ENCODE measurements around the gene SHISAL2A. TPM values are rescaled to one million over a fixed set of nuclear protein-coding genes. Genes with fewer than 3 reads are reported as not detected.

SHISAL2A gene
- total RNA-seq, 5 donors from 2014 or later (not counting 1 experiment from before 2014, with no cell fraction given) = 38.4 to 80.7 (median 74.7) TPM

DNA sequence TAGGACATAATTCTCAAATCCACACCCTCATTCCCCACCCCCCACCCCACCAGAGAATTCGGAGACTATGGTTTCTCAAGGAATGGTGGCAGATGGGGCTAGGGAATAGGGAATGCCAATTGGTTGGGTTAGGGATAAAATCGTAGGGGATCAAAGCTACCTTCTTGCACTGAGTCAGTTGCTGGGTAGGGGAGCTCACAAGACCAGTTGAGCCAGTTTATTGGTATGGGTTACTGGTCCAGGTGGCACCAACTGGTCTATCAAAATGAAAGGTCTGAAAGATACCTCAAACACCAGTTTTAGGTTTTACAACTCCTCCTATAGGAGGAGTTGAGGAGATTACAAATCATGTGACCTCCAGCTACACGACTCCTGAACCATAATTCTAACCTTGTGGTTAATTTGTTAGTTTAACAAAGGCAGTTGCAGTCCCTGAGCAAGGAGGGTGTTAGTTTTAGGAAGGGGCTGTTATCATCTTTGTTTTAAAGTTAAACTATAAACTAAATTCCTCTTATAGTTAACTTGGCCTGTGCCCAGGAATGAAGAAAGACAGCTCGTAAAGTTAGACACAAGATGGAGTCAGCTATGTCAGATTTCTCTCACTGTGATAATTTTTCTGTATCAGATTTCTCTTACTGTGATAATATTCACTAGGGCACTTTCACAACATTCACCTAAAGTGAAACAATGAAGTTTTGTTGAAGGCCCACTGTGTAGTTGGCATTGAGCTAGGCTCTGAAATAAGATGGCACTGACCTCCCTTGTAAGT, 2.5 kb downstream of the SHISAL2A start:
- ATAC-seq (replicated peaks in 1 of 4) = no peak

DNA sequence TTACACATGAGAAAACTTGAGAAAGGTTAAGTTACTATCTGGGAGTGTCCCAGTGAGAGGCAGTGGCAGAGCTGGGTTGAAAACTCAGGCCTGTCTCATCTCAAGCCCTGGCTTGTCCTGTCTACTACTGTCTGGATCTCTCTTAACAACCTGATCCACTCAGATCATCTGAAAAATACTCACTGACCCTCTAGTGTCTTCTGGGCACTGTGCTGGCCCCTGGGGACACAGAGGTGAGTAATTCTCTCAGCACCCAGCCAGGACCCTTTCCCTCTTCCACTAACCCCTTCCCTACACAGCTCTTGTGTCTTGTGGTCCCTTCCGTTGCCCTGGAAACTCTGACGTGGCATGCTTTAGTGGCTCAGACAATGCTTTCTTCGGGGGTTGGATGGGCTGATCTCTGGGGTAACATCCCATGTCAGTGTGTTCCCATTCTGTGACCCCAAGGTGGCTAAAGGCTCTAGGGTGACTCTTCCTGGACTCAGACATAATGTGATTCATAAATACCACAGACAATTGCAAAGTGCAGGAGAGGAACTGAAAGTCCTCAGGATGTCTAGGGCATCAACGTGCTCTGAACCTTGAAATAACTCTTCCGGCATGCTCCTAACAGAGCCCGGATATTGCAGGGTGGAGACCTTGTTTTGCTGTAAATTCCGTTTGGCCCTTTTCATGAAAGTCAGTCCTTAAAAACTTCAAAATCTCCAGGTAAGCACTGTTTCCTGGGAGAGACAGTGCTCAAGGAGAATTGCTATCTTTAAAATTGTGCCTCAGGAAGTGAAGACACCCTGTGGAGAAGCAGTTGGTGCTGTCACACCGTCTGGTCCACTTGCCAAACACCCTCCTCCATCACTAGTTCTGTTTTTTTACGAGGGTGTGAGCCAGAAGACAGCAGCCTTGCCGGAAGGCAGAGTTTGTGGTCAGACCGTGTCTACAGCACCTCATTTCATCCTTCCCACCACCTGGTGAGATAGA, 4.0 kb downstream of the SHISAL2A start:
- peak overlapping the region; percentile 75 to 85 (median 83) for H3K4me3 Mint-ChIP-seq

More for the DNA sequence above, 2.5 kb downstream of the SHISAL2A start:
- Mint-ChIP-seq H3K27me3 (no peaks in the 10 kb centered on the region), H3K4me3 (peak overlapping the region; percentile 91 to 95 (median 94)), H3K36me3 (peaks cover 16% of the 10 kb centered on the region), H3K27ac (peak overlapping the region; percentile 99 to 100), H3K4me1 (peaks cover 80 to 82% (median 81%) of the 10 kb centered on the region in 3 donors), H3K9me3 (no peaks in the 10 kb centered on the region)
- Histone ChIP-seq H3K36me3 (ENCODE audit: control insufficient read depth in 2 of 2, extremely low read depth in 1 of 2, insufficient read depth in 1 of 2, low read length in 1 of 2) (no peaks in the 10 kb centered on the region), H3K27ac (ENCODE audit: low read length) (peak overlapping the region; percentile 90), H3K4me3 (ENCODE audit: control insufficient read depth in 1 of 2, extremely low read depth in 1 of 2, low read length in 1 of 2) (peak overlapping the region; percentile 2 to 5), H3K9me3 (no peaks in the 10 kb centered on the region), H3K4me1 (ENCODE audit: control insufficient read depth in 1 of 2, extremely low read depth in 1 of 2, insufficient read depth in 2 of 2, low read length in 2 of 2) (peaks cover 49 to 90% of the 10 kb centered on the region in 2 experiments), H3K27me3 (replicated peaks in 1 of 2; ENCODE audit: control insufficient read depth in 2 of 2, extremely low read depth in 1 of 2, insufficient read depth in 2 of 2, low read length in 1 of 2) (no peaks in the 10 kb centered on the region)
- no CpG with 5 or more reads among the region's 4 CpGs for WGBS (ENCODE audit: insufficient coverage)
- ChIA-PET CTCF (interaction anchor here (0.6 to 1.0 kb wide), 3 partner anchors 8 to 1667 kb away, joined by 3 to 4 read pairs (median 3); no protein-coding TSS in a partner anchor), POLR2A (interaction anchor here (0.6 to 2.1 kb wide), 9 partner anchors 10 to 1198 kb away, joined by 3 to 10 read pairs (median 4); no protein-coding TSS in a partner anchor)
- DNase-seq = peak in 2 of 35 experiments; percentile 2 to 60

DNA sequence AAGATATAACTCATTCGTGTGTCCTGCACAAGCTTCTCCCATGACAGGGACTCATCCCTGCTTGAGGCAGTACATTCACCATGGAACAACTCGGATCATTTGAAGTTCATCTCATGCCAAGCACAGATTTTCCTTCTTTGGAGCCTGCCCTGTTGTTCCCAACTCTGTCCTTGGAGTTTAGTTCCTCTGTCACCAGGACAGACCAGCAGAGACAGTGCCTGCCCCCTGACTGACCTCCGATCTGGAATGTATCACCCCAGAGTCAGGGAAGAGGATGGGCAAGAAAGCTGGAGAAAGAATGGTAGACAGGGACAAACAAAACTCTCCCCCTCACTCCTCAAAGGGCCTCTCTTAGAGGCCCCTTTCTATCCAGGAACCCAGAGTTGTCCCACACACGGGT, 5.0 kb downstream of the SHISAL2A start:
- Mint-ChIP-seq H3K4me1 (peaks cover 80 to 87% (median 82%) of the 10 kb centered on the region in 3 donors), H3K27me3 (no peaks in the 10 kb centered on the region), H3K27ac (peak overlapping the region; percentile 99 to 100), H3K9me3 (peaks cover 0 to 5% (median 0%) of the 10 kb centered on the region in 3 donors), H3K4me3 (peak overlapping the region; percentile 75 to 85 (median 83)), H3K36me3 (peaks cover 31% of the 10 kb centered on the region)
- ATAC-seq (replicated peaks in 1 of 4) (no peak), DNase-seq (no peak)
- H3K36me3 ChIP-seq (ENCODE audit: control insufficient read depth in 2 of 2, extremely low read depth in 1 of 2, insufficient read depth in 1 of 2, low read length in 1 of 2) = peaks cover 3 to 5% of the 10 kb centered on the region in 2 donors
- peak overlapping the region in 1 of 2 donors; percentile 22 for H3K4me3 ChIP-seq (ENCODE audit: control insufficient read depth in 1 of 2, extremely low read depth in 1 of 2, low read length in 1 of 2)
- no peaks in the 10 kb centered on the region for H3K27me3 ChIP-seq (replicated peaks in 1 of 2; ENCODE audit: control insufficient read depth in 2 of 2, extremely low read depth in 1 of 2, insufficient read depth in 2 of 2, low read length in 1 of 2)
- peak overlapping the region; percentile 99 for H3K27ac ChIP-seq (ENCODE audit: low read length)
- 61% methylated on average over 2 of the region's 4 CpGs for WGBS (ENCODE audit: insufficient coverage)
- H3K9me3 ChIP-seq = no peaks in the 10 kb centered on the region
- CTCF ChIA-PET = interaction anchor here in 1 of 2 donors (1.0 kb wide), 2 partner anchors 65 to 85 kb away, joined by 3 to 4 read pairs; partner anchors contain the start of gene TUT4
- POLR2A ChIA-PET = interaction anchor here in 1 of 2 donors (0.6 kb wide), 1 partner anchor 48 kb away, joined by 3 read pairs; no protein-coding TSS in a partner anchor
- peaks cover 45 to 90% of the 10 kb centered on the region in 2 experiments for H3K4me1 ChIP-seq (ENCODE audit: control insufficient read depth in 1 of 2, extremely low read depth in 1 of 2, insufficient read depth in 2 of 2, low read length in 2 of 2)

More for the DNA sequence above, 4.0 kb downstream of the SHISAL2A start:
- H3K4me1 Mint-ChIP-seq = peaks cover 81 to 87% (median 83%) of the 10 kb centered on the region in 3 donors
- peak overlapping the region; percentile 99 to 100 for H3K27ac Mint-ChIP-seq
- Histone ChIP-seq H3K4me3 (ENCODE audit: control insufficient read depth in 1 of 2, extremely low read depth in 1 of 2, low read length in 1 of 2) (peak overlapping the region in 1 of 2 donors; percentile 22), H3K9me3 (no peaks in the 10 kb centered on the region), H3K27ac (ENCODE audit: low read length) (peak overlapping the region; percentile 99), H3K4me1 (ENCODE audit: control insufficient read depth in 1 of 2, extremely low read depth in 1 of 2, insufficient read depth in 2 of 2, low read length in 2 of 2) (peaks cover 50 to 93% of the 10 kb centered on the region in 2 experiments), H3K27me3 (replicated peaks in 1 of 2; ENCODE audit: control insufficient read depth in 2 of 2, extremely low read depth in 1 of 2, insufficient read depth in 2 of 2, low read length in 1 of 2) (no peaks in the 10 kb centered on the region), H3K36me3 (ENCODE audit: control insufficient read depth in 2 of 2, extremely low read depth in 1 of 2, insufficient read depth in 1 of 2, low read length in 1 of 2) (peaks cover 0 to 3% of the 10 kb centered on the region in 2 donors)
- ChIA-PET POLR2A (interaction anchor here (0.6 to 2.1 kb wide), 2 partner anchors 49 to 84 kb away, joined by 3 to 10 read pairs; no protein-coding TSS in a partner anchor), CTCF (interaction anchor here in 1 of 2 donors (0.9 to 1.0 kb wide), 2 partner anchors 49 to 84 kb away, joined by 4 read pairs; partner anchors contain the start of gene TUT4)
- H3K9me3 Mint-ChIP-seq = peaks cover 0 to 5% (median 0%) of the 10 kb centered on the region in 3 donors
- WGBS (ENCODE audit: insufficient coverage) = 2% methylated on average over 5 of the region's 11 CpGs
- H3K27me3 Mint-ChIP-seq = no peaks in the 10 kb centered on the region
- H3K36me3 Mint-ChIP-seq = peaks cover 26% of the 10 kb centered on the region
- peak; percentile 45 to 85 (median 65) for DNase-seq
- peak; percentile 71 to 75 (median 72) for ATAC-seq (replicated peaks in 1 of 4)

DNA sequence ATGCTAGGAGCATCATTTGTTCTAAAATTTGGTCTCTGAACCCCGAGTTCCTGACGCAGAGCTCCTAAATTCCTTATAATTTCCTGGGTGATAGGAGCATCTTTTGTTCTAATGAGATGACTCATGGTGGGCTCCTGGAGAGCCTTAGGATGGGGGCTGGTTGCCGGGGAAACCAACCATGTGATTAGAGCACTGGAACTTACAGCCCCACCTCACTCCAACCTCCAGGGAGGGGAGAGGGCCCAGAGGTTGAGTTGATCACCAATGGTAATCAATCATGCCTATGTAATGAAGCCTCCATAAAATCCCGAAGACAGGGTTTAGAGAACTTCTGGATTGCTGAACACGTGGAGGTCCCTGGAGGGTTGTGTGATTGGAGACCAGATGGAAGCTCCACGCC, 7.7 kb downstream of the SHISAL2A start:
- peaks cover 39% of the 10 kb centered on the region for H3K36me3 Mint-ChIP-seq
- no peak for DNase-seq
- no CpG with 5 or more reads among the region's 6 CpGs for WGBS (ENCODE audit: insufficient coverage)
- ChIA-PET POLR2A (interaction anchor here in 1 of 2 donors (0.6 to 0.9 kb wide), 3 partner anchors 25 to 89 kb away, joined by 3 to 4 read pairs (median 3); no protein-coding TSS in a partner anchor), CTCF (interaction anchor here (0.5 to 1.6 kb wide), 3 partner anchors 28 to 45 kb away, joined by 4 to 5 read pairs (median 4); no protein-coding TSS in a partner anchor)
- Histone ChIP-seq H3K27me3 (replicated peaks in 1 of 2; ENCODE audit: control insufficient read depth in 2 of 2, extremely low read depth in 1 of 2, insufficient read depth in 2 of 2, low read length in 1 of 2) (no peaks in the 10 kb centered on the region), H3K27ac (ENCODE audit: low read length) (no peak overlapping the region), H3K36me3 (ENCODE audit: control insufficient read depth in 2 of 2, extremely low read depth in 1 of 2, insufficient read depth in 1 of 2, low read length in 1 of 2) (peaks cover 3 to 21% of the 10 kb centered on the region in 2 donors), H3K4me1 (ENCODE audit: control insufficient read depth in 1 of 2, extremely low read depth in 1 of 2, insufficient read depth in 2 of 2, low read length in 2 of 2) (peaks cover 32 to 65% of the 10 kb centered on the region in 2 experiments), H3K4me3 (ENCODE audit: control insufficient read depth in 1 of 2, extremely low read depth in 1 of 2, low read length in 1 of 2) (no peak overlapping the region), H3K9me3 (no peaks in the 10 kb centered on the region)
- H3K9me3 Mint-ChIP-seq = peaks cover 0 to 5% (median 0%) of the 10 kb centered on the region in 3 donors
- H3K27me3 Mint-ChIP-seq = no peaks in the 10 kb centered on the region
- peak overlapping the region; percentile 72 to 82 for H3K27ac Mint-ChIP-seq
- H3K4me3 Mint-ChIP-seq = peak overlapping the region in 1 of 3 donors; percentile 58
- no peak for ATAC-seq (replicated peaks in 1 of 4)
- peaks cover 67 to 71% (median 68%) of the 10 kb centered on the region in 3 donors for H3K4me1 Mint-ChIP-seq

DNA sequence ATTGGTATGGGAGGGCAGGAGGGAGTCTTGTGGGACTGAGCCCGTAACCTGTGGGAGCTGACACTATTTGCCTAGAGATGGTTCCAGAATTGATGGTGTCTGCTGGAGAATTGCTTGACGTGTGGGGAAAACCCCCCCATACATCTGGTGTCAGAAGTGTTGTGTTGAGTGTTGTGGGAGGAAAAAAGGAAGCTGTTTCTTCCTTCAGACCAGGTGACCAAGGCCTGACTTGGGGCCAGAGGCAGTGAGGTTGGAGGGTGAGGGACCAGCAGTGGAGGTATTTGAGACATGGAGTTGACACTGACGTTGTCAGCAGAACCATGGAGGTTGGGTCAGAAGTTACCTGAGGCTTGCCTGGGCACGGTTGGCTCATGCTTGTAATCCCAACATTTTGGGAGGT, 8.3 kb downstream of the SHISAL2A start:
- peaks cover 29 to 62% of the 10 kb centered on the region in 2 experiments for H3K4me1 ChIP-seq (ENCODE audit: control insufficient read depth in 1 of 2, extremely low read depth in 1 of 2, insufficient read depth in 2 of 2, low read length in 2 of 2)
- Mint-ChIP-seq H3K36me3 (peaks cover 39% of the 10 kb centered on the region), H3K27ac (peak overlapping the region; percentile 72 to 82), H3K9me3 (peaks cover 0 to 5% (median 0%) of the 10 kb centered on the region in 3 donors), H3K4me3 (peak overlapping the region in 1 of 3 donors; percentile 58), H3K27me3 (no peaks in the 10 kb centered on the region), H3K4me1 (peaks cover 64 to 68% (median 65%) of the 10 kb centered on the region in 3 donors)
- H3K9me3 ChIP-seq = no peaks in the 10 kb centered on the region
- H3K36me3 ChIP-seq (ENCODE audit: control insufficient read depth in 2 of 2, extremely low read depth in 1 of 2, insufficient read depth in 1 of 2, low read length in 1 of 2) = peaks cover 3 to 21% of the 10 kb centered on the region in 2 donors
- H3K27me3 ChIP-seq (replicated peaks in 1 of 2; ENCODE audit: control insufficient read depth in 2 of 2, extremely low read depth in 1 of 2, insufficient read depth in 2 of 2, low read length in 1 of 2) = no peaks in the 10 kb centered on the region
- ChIA-PET POLR2A (interaction anchor here (0.6 to 0.9 kb wide), 2 partner anchors 25 to 188 kb away, joined by 3 to 4 read pairs; no protein-coding TSS in a partner anchor), CTCF (interaction anchor here in 1 of 2 donors (1.6 kb wide), 1 partner anchor 45 kb away, joined by 5 read pairs; no protein-coding TSS in a partner anchor)
- no peak overlapping the region for H3K4me3 ChIP-seq (ENCODE audit: control insufficient read depth in 1 of 2, extremely low read depth in 1 of 2, low read length in 1 of 2)
- H3K27ac ChIP-seq (ENCODE audit: low read length) = no peak overlapping the region
- DNase-seq = peak in 2 of 35 experiments; percentile 22 to 41
- ATAC-seq (replicated peaks in 1 of 4) = no peak
- WGBS (ENCODE audit: insufficient coverage) = 82% methylated on average over 2 of the region's 4 CpGs

Data from T-cell (primary cell).